H7 (cell line): ENCODE measurements around the gene SNX15. TPM values are rescaled to one million over a fixed set of nuclear protein-coding genes. Genes with fewer than 3 reads are reported as not detected.

Experiments
- DNase-seq: peaks from one replicate; pipeline ENCODE4 v3.0.0; 2012
- H3K27me3 ChIP-seq: 2 replicates; pipeline ENCODE4 v1.6.0; 2011; ENCODE audit warnings: mild to moderate bottlenecking, low read length; ENCODE audit not compliant: control insufficient read depth, insufficient read depth
- H3K36me3 ChIP-seq: replicated peaks from 2 replicates; pipeline ENCODE4 v1.5.1; 2011; ENCODE audit warnings: low read length; ENCODE audit not compliant: control insufficient read depth, insufficient read depth
- H3K4me3 ChIP-seq: 2 replicates; pipeline ENCODE4 v1.5.1; 2011; ENCODE audit warnings: low read depth, mild to moderate bottlenecking, control low read depth, low read length, moderate library complexity; ENCODE audit not compliant: insufficient read depth
- total RNA-seq: library from RNA; depleted of rRNA; stranded (reverse); fragments of >200 nt; shearing (Covaris generic); gene quantifications from 2 replicates; pipeline ENCODE4 v1.2.3, GENCODE V29; 2014

SNX15 gene
- total RNA-seq, 1 experiment from 2014 or later, result 11.8 TPM

GRCh38 chr11:65034423-65034822 is 7.2 kb downstream of the SNX15 start:
- Histone ChIP-seq H3K4me3 (no peak overlapping the region), H3K36me3 (no peaks in the 10 kb centered on the region; the same call in 1 of the 2 replicates), H3K27me3 (no peaks in the 10 kb centered on the region)
- peak; percentile 12 for DNase-seq

- Histone ChIP-seq H3K36me3 (no peaks in the 10 kb centered on the region; the same call in 1 of the 2 replicates), H3K4me3 (no peak overlapping the region), H3K27me3 (no peaks in the 10 kb centered on the region)
- no peak for DNase-seq
Observed at GRCh38 chr11:65035579-65035978, 8.3 kb downstream of the SNX15 start.

- no peaks in the 10 kb centered on the region; the same call in 1 of the 2 replicates for H3K36me3 ChIP-seq
- H3K4me3 ChIP-seq, result no peak overlapping the region
- H3K27me3 ChIP-seq, result no peaks in the 10 kb centered on the region
- no peak for DNase-seq
Observed at GRCh38 chr11:65036931-65037330, 9.7 kb downstream of the SNX15 start.

GRCh38 chr11:65040520-65040846 is 13.2 kb downstream of the SNX15 start:
- peaks cover 7% of the 10 kb centered on the region for H3K36me3 ChIP-seq
- H3K27me3 ChIP-seq, result no peaks in the 10 kb centered on the region
- DNase-seq, result no peak
- H3K4me3 ChIP-seq, result peak overlapping the region; percentile 82

- H3K36me3 ChIP-seq, result peaks cover 7% of the 10 kb centered on the region
- peak; percentile 98 for DNase-seq
- H3K27me3 ChIP-seq, result no peaks in the 10 kb centered on the region
- H3K4me3 ChIP-seq, result peak within 1 kb of the TSS; percentile 82
Observed at GRCh38 chr11:65040847-65041622, 13.8 kb downstream of the SNX15 start, which contains the start of gene SAC3D1. Gene SAC3D1 (plus strand): TSS chr11:65041210. CDS start chr11:65041293, 83 bp downstream.

- no peak overlapping the region for H3K4me3 ChIP-seq
- no peaks in the 10 kb centered on the region; the same call in 1 of the 2 replicates for H3K27me3 ChIP-seq
- no peak for DNase-seq
- peaks cover 7% of the 10 kb centered on the region for H3K36me3 ChIP-seq
Observed at GRCh38 chr11:65042891-65043290, 15.7 kb downstream of the SNX15 start.

GRCh38 chr11:65043881-65044501 is 16.8 kb downstream of the SNX15 start:
- peak; percentile 49 for DNase-seq
- peaks cover 7% of the 10 kb centered on the region for H3K36me3 ChIP-seq
- H3K4me3 ChIP-seq, result no peak overlapping the region
- no peaks in the 10 kb centered on the region; the same call in 1 of the 2 replicates for H3K27me3 ChIP-seq

- peaks cover 7% of the 10 kb centered on the region for H3K36me3 ChIP-seq
- DNase-seq, result no peak
- H3K27me3 ChIP-seq, result no peaks in the 10 kb centered on the region; the same call in 1 of the 2 replicates
- no peak overlapping the region for H3K4me3 ChIP-seq
Observed at GRCh38 chr11:65045061-65045460, 17.8 kb downstream of the SNX15 start.

GRCh38 chr11:65045728-65046127 is 18.5 kb downstream of the SNX15 start:
- Histone ChIP-seq H3K4me3 (no peak overlapping the region), H3K27me3 (no peaks in the 10 kb centered on the region; the same call in 1 of the 2 replicates), H3K36me3 (peaks cover 7% of the 10 kb centered on the region)
- DNase-seq, result peak; percentile 65

- Histone ChIP-seq H3K4me3 (peak overlapping the region; percentile 30), H3K36me3 (peaks cover 7% of the 10 kb centered on the region)
- peak; percentile 93 for DNase-seq
Observed at GRCh38 chr11:65047581-65048422, 20.6 kb downstream of the SNX15 start.

GRCh38 chr11:65051398-65051858 is 24.2 kb downstream of the SNX15 start:
- H3K4me3 ChIP-seq, result no peak overlapping the region
- H3K27me3 ChIP-seq, result no peaks in the 10 kb centered on the region; the same call in 1 of the 2 replicates
- DNase-seq, result no peak
- no peaks in the 10 kb centered on the region for H3K36me3 ChIP-seq

More at GRCh38 chr11:65047581-65048422, 20.6 kb downstream of the SNX15 start:
- H3K27me3 ChIP-seq, result no peaks in the 10 kb centered on the region; the same call in 1 of the 2 replicates

- DNase-seq, result no peak
- no peaks in the 10 kb centered on the region for H3K36me3 ChIP-seq
- H3K27me3 ChIP-seq, result no peaks in the 10 kb centered on the region
- H3K4me3 ChIP-seq, result no peak overlapping the region
Observed at GRCh38 chr11:65053827-65054508, 26.7 kb downstream of the SNX15 start.

GRCh38 chr11:65055538-65055937 is 28.3 kb downstream of the SNX15 start:
- no peaks in the 10 kb centered on the region for H3K27me3 ChIP-seq
- no peak overlapping the region for H3K4me3 ChIP-seq
- H3K36me3 ChIP-seq, result no peaks in the 10 kb centered on the region
- DNase-seq, result no peak

- Histone ChIP-seq H3K36me3 (no peaks in the 10 kb centered on the region), H3K27me3 (no peaks in the 10 kb centered on the region), H3K4me3 (no peak overlapping the region)
- no peak for DNase-seq
Observed at GRCh38 chr11:65056999-65057398, 29.8 kb downstream of the SNX15 start.
